Esophagus mucosa (tissue), 1 donor: Measurements from ENCODE around the gene ZDHHC18. TPM values are rescaled to one million over a fixed set of nuclear protein-coding genes. Genes with fewer than 3 reads are reported as not detected.
A peak's percentile ranks its signal among the peaks of the same experiment; 100 is the strongest.

Source experiments
- ATAC-seq: fragments of 200-7000 bp; cut with Tn5 transposase; one replicate; pipeline ENCODE4 v1.9.1; 2020
- total RNA-seq: library from RNA; stranded (reverse); gene quantifications from one replicate; pipeline ENCODE4 v1.2.4, GENCODE V29; 2023
- donor health status: DM: yes; HTN: yes; CAD: no.

Gene ZDHHC18
- 19.2 TPM for total RNA-seq

GRCh38 chr1:26826261-26827105, at the start of gene ZDHHC18:
Gene ZDHHC18 (plus strand): TSS chr1:26826688. CDS start chr1:26826805, 117 bp downstream.
- ATAC-seq, result peak; percentile 78

- ATAC-seq, result no peak
Observed at GRCh38 chr1:26779098-26779668, 47.3 kb upstream of the ZDHHC18 start.

GRCh38 chr1:26780344-26780957, 46.0 kb upstream of the ZDHHC18 start:
- no peak for ATAC-seq

- ATAC-seq, result no peak
Observed at GRCh38 chr1:26781206-26781825, 45.2 kb upstream of the ZDHHC18 start.

GRCh38 chr1:26782521-26783212, 43.8 kb upstream of the ZDHHC18 start:
- ATAC-seq, result no peak

GRCh38 chr1:26783646-26784022, 42.9 kb upstream of the ZDHHC18 start:
- no peak for ATAC-seq

GRCh38 chr1:26784023-26784871, 42.2 kb upstream of the ZDHHC18 start:
- no peak for ATAC-seq

- no peak for ATAC-seq
Observed at GRCh38 chr1:26784886-26785285, 41.6 kb upstream of the ZDHHC18 start.

GRCh38 chr1:26785611-26786436, 40.7 kb upstream of the ZDHHC18 start:
- ATAC-seq, result no peak

GRCh38 chr1:26786437-26787380, 39.8 kb upstream of the ZDHHC18 start:
- no peak for ATAC-seq

- ATAC-seq, result peak; percentile 30
Observed at GRCh38 chr1:26787381-26787705, 39.1 kb upstream of the ZDHHC18 start.

- peak; percentile 82 for ATAC-seq
Observed at GRCh38 chr1:26787706-26788514, 38.6 kb upstream of the ZDHHC18 start, which contains the start of gene PIGV. Gene PIGV (plus strand): TSS chr1:26787950. CDS start chr1:26790816, 2,866 bp downstream.

- no peak for ATAC-seq
Observed at GRCh38 chr1:26788515-26788785, 38.0 kb upstream of the ZDHHC18 start.

- ATAC-seq, result peak; percentile 73
Observed at GRCh38 chr1:26788836-26789611, 37.5 kb upstream of the ZDHHC18 start.

GRCh38 chr1:26789612-26789865, 36.9 kb upstream of the ZDHHC18 start:
- no peak for ATAC-seq

- no peak for ATAC-seq
Observed at GRCh38 chr1:26789931-26790330, 36.6 kb upstream of the ZDHHC18 start.

- no peak for ATAC-seq
Observed at GRCh38 chr1:26790551-26790953, 35.9 kb upstream of the ZDHHC18 start.

- no peak for ATAC-seq
Observed at GRCh38 chr1:26791148-26791547, 35.3 kb upstream of the ZDHHC18 start.
